ENCODE results near the gene SPATA31D3.

DNA sequence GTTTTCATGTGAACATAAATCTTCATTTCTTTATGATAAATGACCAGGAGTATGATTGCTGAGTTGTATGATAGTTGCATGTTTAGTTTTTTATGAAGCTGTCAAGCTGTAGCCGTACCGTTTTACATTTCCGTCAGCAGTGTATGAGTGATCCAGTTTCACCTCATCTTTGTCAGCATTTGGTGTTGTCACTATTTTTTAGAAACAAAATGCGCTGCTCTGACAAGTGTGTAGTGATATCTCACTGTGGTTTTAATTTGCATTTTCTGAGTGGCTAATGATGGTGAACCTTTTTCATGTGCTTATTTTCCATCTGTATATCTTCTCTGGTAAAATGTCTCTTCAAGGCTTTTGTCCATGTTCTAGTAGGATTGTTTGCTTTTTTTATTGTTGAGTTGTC is 38.6 kb downstream of the SPATA31D3 start:
- no peak for TF ChIP-seq SIN3A (conservative IDR thresholded peaks at IDR 0.05 in 1 of 2, IDR thresholded peaks at IDR 0.05 in 1 of 2; ENCODE audit: low read depth in 1 of 2, low read length in 2 of 2)
- TF ChIP-seq, protein P1, sequence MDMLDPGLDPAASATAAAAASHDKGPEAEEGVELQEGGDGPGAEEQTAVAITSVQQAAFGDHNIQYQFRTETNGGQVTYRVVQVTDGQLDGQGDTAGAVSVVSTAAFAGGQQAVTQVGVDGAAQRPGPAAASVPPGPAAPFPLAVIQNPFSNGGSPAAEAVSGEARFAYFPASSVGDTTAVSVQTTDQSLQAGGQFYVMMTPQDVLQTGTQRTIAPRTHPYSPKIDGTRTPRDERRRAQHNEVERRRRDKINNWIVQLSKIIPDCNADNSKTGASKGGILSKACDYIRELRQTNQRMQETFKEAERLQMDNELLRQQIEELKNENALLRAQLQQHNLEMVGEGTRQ (IDR thresholded peaks at IDR 0.05; ENCODE audit: low read length): no peak
- TF ChIP-seq, protein P2, sequence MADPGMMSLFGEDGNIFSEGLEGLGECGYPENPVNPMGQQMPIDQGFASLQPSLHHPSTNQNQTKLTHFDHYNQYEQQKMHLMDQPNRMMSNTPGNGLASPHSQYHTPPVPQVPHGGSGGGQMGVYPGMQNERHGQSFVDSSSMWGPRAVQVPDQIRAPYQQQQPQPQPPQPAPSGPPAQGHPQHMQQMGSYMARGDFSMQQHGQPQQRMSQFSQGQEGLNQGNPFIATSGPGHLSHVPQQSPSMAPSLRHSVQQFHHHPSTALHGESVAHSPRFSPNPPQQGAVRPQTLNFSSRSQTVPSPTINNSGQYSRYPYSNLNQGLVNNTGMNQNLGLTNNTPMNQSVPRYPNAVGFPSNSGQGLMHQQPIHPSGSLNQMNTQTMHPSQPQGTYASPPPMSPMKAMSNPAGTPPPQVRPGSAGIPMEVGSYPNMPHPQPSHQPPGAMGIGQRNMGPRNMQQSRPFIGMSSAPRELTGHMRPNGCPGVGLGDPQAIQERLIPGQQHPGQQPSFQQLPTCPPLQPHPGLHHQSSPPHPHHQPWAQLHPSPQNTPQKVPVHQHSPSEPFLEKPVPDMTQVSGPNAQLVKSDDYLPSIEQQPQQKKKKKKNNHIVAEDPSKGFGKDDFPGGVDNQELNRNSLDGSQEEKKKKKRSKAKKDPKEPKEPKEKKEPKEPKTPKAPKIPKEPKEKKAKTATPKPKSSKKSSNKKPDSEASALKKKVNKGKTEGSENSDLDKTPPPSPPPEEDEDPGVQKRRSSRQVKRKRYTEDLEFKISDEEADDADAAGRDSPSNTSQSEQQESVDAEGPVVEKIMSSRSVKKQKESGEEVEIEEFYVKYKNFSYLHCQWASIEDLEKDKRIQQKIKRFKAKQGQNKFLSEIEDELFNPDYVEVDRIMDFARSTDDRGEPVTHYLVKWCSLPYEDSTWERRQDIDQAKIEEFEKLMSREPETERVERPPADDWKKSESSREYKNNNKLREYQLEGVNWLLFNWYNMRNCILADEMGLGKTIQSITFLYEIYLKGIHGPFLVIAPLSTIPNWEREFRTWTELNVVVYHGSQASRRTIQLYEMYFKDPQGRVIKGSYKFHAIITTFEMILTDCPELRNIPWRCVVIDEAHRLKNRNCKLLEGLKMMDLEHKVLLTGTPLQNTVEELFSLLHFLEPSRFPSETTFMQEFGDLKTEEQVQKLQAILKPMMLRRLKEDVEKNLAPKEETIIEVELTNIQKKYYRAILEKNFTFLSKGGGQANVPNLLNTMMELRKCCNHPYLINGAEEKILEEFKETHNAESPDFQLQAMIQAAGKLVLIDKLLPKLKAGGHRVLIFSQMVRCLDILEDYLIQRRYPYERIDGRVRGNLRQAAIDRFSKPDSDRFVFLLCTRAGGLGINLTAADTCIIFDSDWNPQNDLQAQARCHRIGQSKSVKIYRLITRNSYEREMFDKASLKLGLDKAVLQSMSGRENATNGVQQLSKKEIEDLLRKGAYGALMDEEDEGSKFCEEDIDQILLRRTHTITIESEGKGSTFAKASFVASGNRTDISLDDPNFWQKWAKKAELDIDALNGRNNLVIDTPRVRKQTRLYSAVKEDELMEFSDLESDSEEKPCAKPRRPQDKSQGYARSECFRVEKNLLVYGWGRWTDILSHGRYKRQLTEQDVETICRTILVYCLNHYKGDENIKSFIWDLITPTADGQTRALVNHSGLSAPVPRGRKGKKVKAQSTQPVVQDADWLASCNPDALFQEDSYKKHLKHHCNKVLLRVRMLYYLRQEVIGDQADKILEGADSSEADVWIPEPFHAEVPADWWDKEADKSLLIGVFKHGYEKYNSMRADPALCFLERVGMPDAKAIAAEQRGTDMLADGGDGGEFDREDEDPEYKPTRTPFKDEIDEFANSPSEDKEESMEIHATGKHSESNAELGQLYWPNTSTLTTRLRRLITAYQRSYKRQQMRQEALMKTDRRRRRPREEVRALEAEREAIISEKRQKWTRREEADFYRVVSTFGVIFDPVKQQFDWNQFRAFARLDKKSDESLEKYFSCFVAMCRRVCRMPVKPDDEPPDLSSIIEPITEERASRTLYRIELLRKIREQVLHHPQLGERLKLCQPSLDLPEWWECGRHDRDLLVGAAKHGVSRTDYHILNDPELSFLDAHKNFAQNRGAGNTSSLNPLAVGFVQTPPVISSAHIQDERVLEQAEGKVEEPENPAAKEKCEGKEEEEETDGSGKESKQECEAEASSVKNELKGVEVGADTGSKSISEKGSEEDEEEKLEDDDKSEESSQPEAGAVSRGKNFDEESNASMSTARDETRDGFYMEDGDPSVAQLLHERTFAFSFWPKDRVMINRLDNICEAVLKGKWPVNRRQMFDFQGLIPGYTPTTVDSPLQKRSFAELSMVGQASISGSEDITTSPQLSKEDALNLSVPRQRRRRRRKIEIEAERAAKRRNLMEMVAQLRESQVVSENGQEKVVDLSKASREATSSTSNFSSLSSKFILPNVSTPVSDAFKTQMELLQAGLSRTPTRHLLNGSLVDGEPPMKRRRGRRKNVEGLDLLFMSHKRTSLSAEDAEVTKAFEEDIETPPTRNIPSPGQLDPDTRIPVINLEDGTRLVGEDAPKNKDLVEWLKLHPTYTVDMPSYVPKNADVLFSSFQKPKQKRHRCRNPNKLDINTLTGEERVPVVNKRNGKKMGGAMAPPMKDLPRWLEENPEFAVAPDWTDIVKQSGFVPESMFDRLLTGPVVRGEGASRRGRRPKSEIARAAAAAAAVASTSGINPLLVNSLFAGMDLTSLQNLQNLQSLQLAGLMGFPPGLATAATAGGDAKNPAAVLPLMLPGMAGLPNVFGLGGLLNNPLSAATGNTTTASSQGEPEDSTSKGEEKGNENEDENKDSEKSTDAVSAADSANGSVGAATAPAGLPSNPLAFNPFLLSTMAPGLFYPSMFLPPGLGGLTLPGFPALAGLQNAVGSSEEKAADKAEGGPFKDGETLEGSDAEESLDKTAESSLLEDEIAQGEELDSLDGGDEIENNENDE (IDR thresholded peaks at IDR 0.05; ENCODE audit: insufficient replicate concordance, low read length): no peak

Measured in H1 (cell line).